K562 treated with DMSO at 1 percent for 4 hours (cell line): ENCODE data around the gene CHRNA10. TPM values are rescaled to one million over a fixed set of nuclear protein-coding genes. Genes with fewer than 3 reads are reported as not detected.

ENCODE experiments used
- total RNA-seq: library from RNA; unstranded; fragments of 300-600 nt; gene quantifications from 2 replicates; pipeline ENCODE4 v1.2.3, GENCODE V29; 2022; ENCODE audit not compliant: insufficient read depth

The CHRNA10 gene, protein sequence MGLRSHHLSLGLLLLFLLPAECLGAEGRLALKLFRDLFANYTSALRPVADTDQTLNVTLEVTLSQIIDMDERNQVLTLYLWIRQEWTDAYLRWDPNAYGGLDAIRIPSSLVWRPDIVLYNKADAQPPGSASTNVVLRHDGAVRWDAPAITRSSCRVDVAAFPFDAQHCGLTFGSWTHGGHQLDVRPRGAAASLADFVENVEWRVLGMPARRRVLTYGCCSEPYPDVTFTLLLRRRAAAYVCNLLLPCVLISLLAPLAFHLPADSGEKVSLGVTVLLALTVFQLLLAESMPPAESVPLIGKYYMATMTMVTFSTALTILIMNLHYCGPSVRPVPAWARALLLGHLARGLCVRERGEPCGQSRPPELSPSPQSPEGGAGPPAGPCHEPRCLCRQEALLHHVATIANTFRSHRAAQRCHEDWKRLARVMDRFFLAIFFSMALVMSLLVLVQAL
- total RNA-seq = 5.7 and 8.7 TPM in 2 replicates

DNA sequence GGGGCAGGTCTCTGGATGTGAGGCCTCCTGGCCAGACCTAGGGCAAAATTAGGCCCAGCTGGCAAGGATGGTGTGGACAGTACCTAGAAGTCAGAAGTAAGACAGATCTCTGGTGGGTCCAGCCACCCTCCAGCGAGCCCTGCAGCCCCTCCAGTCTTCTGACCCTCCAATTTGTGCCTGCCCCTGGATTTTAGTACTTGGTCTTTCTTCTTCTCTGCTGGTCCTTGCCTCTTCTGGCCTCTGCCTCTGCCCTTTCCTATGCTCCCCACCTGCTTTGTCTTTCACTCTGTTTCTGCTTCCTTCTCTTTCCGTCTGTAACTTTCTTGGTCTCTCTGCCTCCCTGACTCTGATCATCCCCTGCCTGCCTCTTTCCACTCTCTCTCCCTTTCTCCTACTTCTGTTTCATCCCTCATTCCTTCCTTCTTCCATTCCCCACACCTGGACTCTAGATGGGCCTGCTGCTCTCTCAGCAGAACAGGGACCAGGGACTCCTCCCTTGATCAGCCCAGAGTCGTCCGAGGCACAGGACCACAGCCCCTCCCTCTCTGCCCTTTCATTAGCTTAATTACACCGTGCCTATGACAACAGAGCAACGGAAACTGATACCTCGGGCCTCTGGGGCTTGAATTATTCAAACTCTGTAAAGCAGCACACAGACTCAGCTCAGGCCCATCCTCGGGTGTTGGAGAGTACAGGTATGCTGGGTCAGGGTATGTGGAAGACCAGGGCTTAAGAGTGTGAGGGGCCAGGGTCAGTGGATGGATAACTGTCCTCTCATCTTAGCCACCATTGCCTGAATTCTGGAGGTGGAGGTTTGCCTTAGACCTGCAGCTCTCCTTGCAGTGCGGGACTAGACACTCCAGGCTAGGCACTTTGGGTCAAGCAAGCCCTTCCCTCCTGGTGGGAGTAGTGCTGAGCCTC lies at the start of gene CHRNA10:
Gene CHRNA10 (minus strand): TSS at position 51 of the 921 bp plus-strand sequence. CDS start 72 bp downstream, outside the sequence.

DNA sequence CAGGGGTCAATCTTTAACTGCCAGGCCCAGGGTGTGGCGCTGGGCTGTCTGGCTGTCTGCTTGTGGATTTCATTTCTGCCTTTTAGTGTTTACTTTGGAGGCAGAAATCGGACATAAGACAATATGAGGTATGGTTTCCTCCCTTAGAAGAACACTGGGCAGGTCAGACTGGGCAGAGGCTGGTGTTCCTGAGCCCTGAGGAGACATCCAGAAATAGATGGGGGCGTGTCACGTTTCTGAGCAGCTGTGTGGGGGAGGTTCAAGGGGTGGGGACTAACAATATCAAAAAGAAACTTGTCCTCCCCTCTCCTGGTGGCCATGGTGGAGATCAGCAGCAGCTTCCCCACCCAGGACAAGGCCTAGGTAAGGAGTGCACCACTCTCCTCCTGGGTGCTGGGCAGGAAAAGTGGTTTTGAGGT lies 26.4 kb downstream of the CHRNA10 start, which contains the start of gene ART1:
Gene ART1 (plus strand): TSS at position 312 of the 419 bp plus-strand sequence. CDS start 14,086 bp downstream, outside the sequence.

DNA sequence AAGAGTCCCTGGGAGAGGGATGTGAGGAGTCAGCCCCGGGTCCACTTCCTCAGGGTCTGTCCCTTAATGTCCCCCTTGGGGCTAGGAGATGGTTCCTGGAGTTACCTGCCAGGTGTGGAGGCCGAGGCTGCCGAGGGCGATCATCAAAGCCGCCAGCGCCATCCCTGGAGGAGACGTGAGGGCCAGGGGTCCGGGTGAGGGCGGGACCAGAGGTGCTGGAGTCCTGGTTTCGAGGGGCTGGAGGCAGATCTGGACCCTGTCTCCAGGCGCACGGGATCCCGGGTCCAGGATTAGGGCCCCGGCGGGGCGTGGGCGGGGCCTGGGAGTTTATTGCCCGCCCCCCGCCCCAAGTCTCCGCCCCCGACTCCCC lies 29.5 kb downstream of the CHRNA10 start, which contains the start of gene ART5:
Gene ART5 (minus strand): TSS at position 292 of the 370 bp plus-strand sequence. CDS start 130 bp downstream, at position 162.

Other genes with a start within 250 kb of the CHRNA10 start
- gene ART5, start 29.4 kb downstream of the CHRNA10 start, total RNA-seq = not detected in 2 replicates
- gene ART1, start 26.3 kb downstream of the CHRNA10 start, total RNA-seq = not detected in 2 replicates
- 73.6 and 92.3 TPM in 2 replicates for gene NUP98, start 126.2 kb upstream of the CHRNA10 start, total RNA-seq
- gene PGAP2, start 137.2 kb upstream of the CHRNA10 start, total RNA-seq = 21.3 and 45.8 TPM in 2 replicates
- gene RHOG, start 169.6 kb upstream of the CHRNA10 start, total RNA-seq = 121 and 166 TPM in 2 replicates
- 45.7 and 46.8 TPM in 2 replicates for gene STIM1, start 184.3 kb upstream of the CHRNA10 start, total RNA-seq